Neural cell (in vitro differentiated cells): ENCODE results near the gene TRIO.

Experiments
- CTCF ChIP-seq: fragments of 450-650 bp; IDR thresholded peaks from 2 replicates; pipeline ENCODE4 v1.5.1; 2014; ENCODE audit warnings: antibody characterized with exemption, mild to moderate bottlenecking, moderate library complexity; ENCODE audit not compliant: poor library complexity, severe bottlenecking
- RAD21 ChIP-seq: fragments of 450-650 bp; conservative IDR thresholded peaks from 2 replicates; pipeline ENCODE4 v1.6.1; 2014; ENCODE audit warnings: antibody characterized with exemption, mild to moderate bottlenecking, moderate library complexity

DNA sequence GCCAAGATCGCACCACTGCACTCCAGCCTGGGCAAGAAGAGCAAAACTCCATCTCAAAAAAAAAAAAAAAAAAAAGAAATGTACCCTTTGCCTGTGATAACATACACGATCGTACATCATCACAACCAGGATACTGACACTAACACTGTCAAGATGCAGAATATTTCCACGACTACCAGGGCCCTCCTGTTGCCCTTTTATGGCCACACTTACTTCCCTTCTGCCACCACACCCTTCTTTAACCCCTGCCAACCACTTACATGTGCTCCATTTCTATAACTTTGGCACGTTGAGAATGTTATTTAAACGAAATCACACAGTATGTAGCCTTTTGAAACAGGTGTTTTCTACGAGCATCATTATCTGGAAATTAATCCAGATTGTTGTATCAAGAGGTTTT lies 369.4 kb downstream of the TRIO start:
- TF ChIP-seq RAD21 = no peak
- no peak for TF ChIP-seq CTCF
